H9 (cell line): ENCODE results near the gene FAXC. TPM values are rescaled to one million over a fixed set of nuclear protein-coding genes. Genes with fewer than 3 reads are reported as not detected.

Experiments used
- DNase-seq: peaks from one replicate; pipeline ENCODE4 v3.0.0-alpha.2; 2017
- H2AFZ ChIP-seq: one replicate; pipeline ENCODE4 v1.6.1; 2013; ENCODE audit warnings: mild to moderate bottlenecking, low read length, control low read depth, moderate library complexity
- H2AK5ac ChIP-seq: 2 replicates; pipeline ENCODE4 v1.6.1; 2013; ENCODE audit warnings: low read length, control low read depth, mixed read lengths; ENCODE audit not compliant: insufficient read length
- H2BK120ac ChIP-seq: one replicate; pipeline ENCODE4 v1.6.1; 2013; ENCODE audit warnings: low read depth, mild to moderate bottlenecking, low read length, control low read depth, inconsistent platforms; ENCODE audit not compliant: poor library complexity, severe bottlenecking
- H2BK12ac ChIP-seq: 2 replicates; pipeline ENCODE4 v1.6.1; 2013; ENCODE audit warnings: low read length, control low read depth, mixed read lengths, low read depth; ENCODE audit not compliant: insufficient read length
- H2BK15ac ChIP-seq: 2 replicates; pipeline ENCODE4 v1.6.1; 2013; ENCODE audit warnings: low read depth, low read length, control low read depth
- H2BK20ac ChIP-seq: one replicate; pipeline ENCODE4 v1.6.1; 2013; ENCODE audit warnings: low read depth, mild to moderate bottlenecking, low read length, control low read depth, inconsistent platforms; ENCODE audit not compliant: poor library complexity, severe bottlenecking
- H2BK5ac ChIP-seq: 2 replicates; pipeline ENCODE4 v1.6.1; 2013; ENCODE audit warnings: low read length, control low read depth, mixed read lengths; ENCODE audit not compliant: insufficient read length
- H3K14ac ChIP-seq: 2 replicates; pipeline ENCODE4 v1.6.1; 2013; ENCODE audit warnings: low read length, control low read depth; ENCODE audit not compliant: insufficient read depth
- H3K18ac ChIP-seq: 2 replicates; pipeline ENCODE4 v1.6.1; 2013; ENCODE audit warnings: low read depth, mild to moderate bottlenecking, mixed read lengths, low read length, control low read depth; ENCODE audit not compliant: insufficient read length
- H3K23ac ChIP-seq: 2 replicates; pipeline ENCODE4 v1.6.1; 2013; ENCODE audit warnings: low read length, control low read depth, mixed read lengths, low read depth; ENCODE audit not compliant: insufficient read length
- H3K23me2 ChIP-seq: 2 replicates; pipeline ENCODE4 v1.6.1; 2013; ENCODE audit warnings: low read depth, mild to moderate bottlenecking, mixed read lengths, low read length, control low read depth; ENCODE audit not compliant: insufficient read length, poor library complexity, severe bottlenecking
- H3K27ac ChIP-seq: 2 replicates; pipeline ENCODE4 v1.5.1; 2013; ENCODE audit warnings: low read length, control low read depth, mixed read lengths, low read depth; ENCODE audit not compliant: insufficient read length
- H3K27me3 ChIP-seq: 2 replicates; pipeline ENCODE4 v1.6.1; 2013; ENCODE audit warnings: low read length, control low read depth, inconsistent platforms; ENCODE audit not compliant: insufficient read depth
- H3K4ac ChIP-seq: 2 replicates; pipeline ENCODE4 v1.6.1; 2013; ENCODE audit warnings: low read depth, mild to moderate bottlenecking, control low read depth, inconsistent platforms, low read length, moderate library complexity
- H3K4me1 ChIP-seq: 2 replicates; pipeline ENCODE4 v1.6.1; 2013; ENCODE audit warnings: low read length, control low read depth, inconsistent platforms; ENCODE audit not compliant: insufficient read depth
- H3K4me2 ChIP-seq: 2 replicates; pipeline ENCODE4 v1.6.1; 2013; ENCODE audit warnings: low read length, control low read depth, mixed read lengths; ENCODE audit not compliant: insufficient read length, insufficient read depth
- H3K56ac ChIP-seq: 2 replicates; pipeline ENCODE4 v1.6.1; 2013; ENCODE audit warnings: low read depth, mild to moderate bottlenecking, mixed read lengths, low read length, control low read depth; ENCODE audit not compliant: insufficient read length
- H3K79me1 ChIP-seq: 2 replicates; pipeline ENCODE4 v1.6.1; 2013; ENCODE audit warnings: low read depth, mild to moderate bottlenecking, moderate library complexity, low read length, control low read depth, inconsistent platforms; ENCODE audit not compliant: insufficient read depth, poor library complexity, severe bottlenecking
- H3K79me2 ChIP-seq: 2 replicates; pipeline ENCODE4 v1.6.1; 2013; ENCODE audit warnings: low read length, control low read depth, inconsistent platforms; ENCODE audit not compliant: insufficient read depth
- H3K9ac ChIP-seq: 2 replicates; pipeline ENCODE4 v1.6.1; 2013; ENCODE audit warnings: low read length, control low read depth, mixed read lengths; ENCODE audit not compliant: insufficient read length; ENCODE audit errors: extremely low read depth
- H3K9me3 ChIP-seq: one replicate; pipeline ENCODE4 v1.6.1; 2013; ENCODE audit warnings: low read depth, low read length, inconsistent platforms; ENCODE audit not compliant: control insufficient read depth
- H3T11ph ChIP-seq: one replicate; pipeline ENCODE4 v1.6.1; 2013; ENCODE audit warnings: mild to moderate bottlenecking, low read length, control low read depth, inconsistent platforms
- H4K20me1 ChIP-seq: one replicate; pipeline ENCODE4 v1.6.1; 2013; ENCODE audit not compliant: control insufficient read depth, insufficient read length, insufficient read depth
- H4K5ac ChIP-seq: 2 replicates; pipeline ENCODE4 v1.6.1; 2013; ENCODE audit warnings: low read depth, mild to moderate bottlenecking, mixed read lengths, low read length, control low read depth; ENCODE audit not compliant: insufficient read length
- H4K8ac ChIP-seq: replicated peaks from 2 replicates; pipeline ENCODE4 v1.6.1; 2013; ENCODE audit warnings: low read length, control low read depth, mixed read lengths, low read depth; ENCODE audit not compliant: insufficient read length
- H4K91ac ChIP-seq: 2 replicates; pipeline ENCODE4 v1.6.1; 2013; ENCODE audit warnings: low read depth, mild to moderate bottlenecking, moderate library complexity, mixed read lengths, low read length, control low read depth; ENCODE audit not compliant: insufficient read length
- H3K27ac Mint-ChIP-seq, 3 experiments: 2 replicates in 2 of 3; 3 replicates in 1 of 3; pipeline ENCODE4 v1.8.0; 2020 to 2021; ENCODE audit warnings: mixed read lengths in 3 of 3, mild to moderate bottlenecking in 1 of 3, moderate library complexity in 1 of 3
- H3K27me3 Mint-ChIP-seq: 2 replicates; pipeline ENCODE4 v1.8.0; 2021; ENCODE audit warnings: low read depth, mild to moderate bottlenecking, moderate library complexity, mixed read lengths
- H3K36me3 Mint-ChIP-seq, 3 experiments: 2 replicates in 2 of 3; 3 replicates in 1 of 3; pipeline ENCODE4 v1.8.0; 2020 to 2021; ENCODE audit warnings: low read depth in 3 of 3, mixed read lengths in 3 of 3; ENCODE audit not compliant: insufficient read depth in 1 of 3
- H3K4me1 Mint-ChIP-seq, 2 experiments: 2 replicates each; pipeline ENCODE4 v1.8.0; 2020; ENCODE audit warnings: mixed read lengths in 2 of 2
- H3K4me3 Mint-ChIP-seq, 2 experiments: 2 replicates in 1 of 2; 3 replicates in 1 of 2; pipeline ENCODE4 v1.8.0; 2020 to 2021; ENCODE audit warnings: mild to moderate bottlenecking in 2 of 2, mixed read lengths in 2 of 2, moderate library complexity in 1 of 2
- H3K9me3 Mint-ChIP-seq, 2 experiments: 2 replicates in 1 of 2; 3 replicates in 1 of 2; pipeline ENCODE4 v1.8.0; 2020; ENCODE audit warnings: mild to moderate bottlenecking in 2 of 2, mixed read lengths in 2 of 2, moderate library complexity in 1 of 2
- WGBS: extraction: QIAGEN DNeasy Blood & Tissue Kit; methylation state at CpG from one replicate; pipeline ENCODE4 v1.1.7; 2013; ENCODE audit warnings: missing lambda C conversion rate, low lambda C conversion rate, mixed read lengths; ENCODE audit not compliant: insufficient read length; ENCODE audit errors: extremely low coverage; 5-methylcytosine and 5-hydroxymethylcytosine counted together
- total RNA-seq: library from RNA; stranded (reverse); gene quantifications from 2 replicates; pipeline ENCODE4 v1.2.1, GENCODE V29; 2021
- TF ChIP-seq, protein P1 (sequence below): fragments of 200-600 bp; sonication (generic); conservative IDR thresholded peaks from 3 replicates; pipeline ENCODE4 v1.8.0; 2021; ENCODE audit warnings: antibody characterized with exemption, mild to moderate bottlenecking

Gene FAXC
- total RNA-seq, 1 experiment from 2014 or later = 17.2 TPM

DNA sequence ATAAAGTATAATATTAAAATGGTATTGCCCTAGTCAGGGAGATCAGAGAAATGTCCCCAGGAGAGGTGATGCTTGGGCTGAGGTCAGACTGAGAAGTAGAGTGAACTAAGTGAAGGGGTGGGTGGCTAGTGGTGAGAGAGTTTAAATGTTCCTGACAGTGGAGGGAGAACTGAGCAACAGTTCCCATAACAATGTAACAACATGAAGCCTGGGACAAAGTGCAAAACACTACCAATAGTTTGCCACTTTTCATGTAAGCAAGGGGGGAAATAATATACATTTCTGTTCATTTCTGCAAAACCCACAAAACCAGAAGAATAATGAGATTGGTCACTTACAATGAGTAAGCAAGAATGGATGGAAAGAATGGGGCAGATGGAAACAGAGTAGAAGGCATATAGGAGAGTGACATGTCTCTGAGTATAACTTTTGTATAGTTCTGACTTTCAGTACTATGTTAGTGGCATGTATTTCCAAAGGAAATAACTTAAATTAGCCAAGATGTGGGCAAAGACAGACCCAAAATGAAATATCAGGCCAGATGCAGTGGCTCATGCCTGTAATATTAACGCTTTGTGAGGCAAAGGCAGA lies 13.3 kb upstream of the FAXC start:
- Histone ChIP-seq H2BK20ac (no peak overlapping the region), H3K23me2 (no peaks in the 10 kb centered on the region), H2AFZ (no peak overlapping the region), H3K79me1 (no peaks in the 10 kb centered on the region), H4K20me1 (no peaks in the 10 kb centered on the region), H4K91ac (no peak overlapping the region), H3K14ac (no peak overlapping the region), H3K79me2 (no peaks in the 10 kb centered on the region), H4K5ac (no peak overlapping the region), H3K4me1 (no peaks in the 10 kb centered on the region), H3K18ac (no peak overlapping the region), H3K4ac (no peak overlapping the region), H3K9ac (no peak overlapping the region), H2BK12ac (no peak overlapping the region), H3K56ac (no peak overlapping the region), H2BK15ac (no peak overlapping the region), H2AK5ac (no peak overlapping the region), H3K27me3 (no peaks in the 10 kb centered on the region), H3K9me3 (no peaks in the 10 kb centered on the region), H3K23ac (no peak overlapping the region), H2BK5ac (no peak overlapping the region), H2BK120ac (no peak overlapping the region), H4K8ac (no peak overlapping the region), H3K4me2 (no peak overlapping the region), H3T11ph (no peak overlapping the region), H3K27ac (no peak overlapping the region)
- Mint-ChIP-seq H3K4me1 (peaks cover 4% of the 10 kb centered on the region in 2 experiments; a peak in 3 of 4 replicates), H3K27ac (no peak overlapping the region), H3K36me3 (no peaks in the 10 kb centered on the region), H3K9me3 (no peaks in the 10 kb centered on the region), H3K27me3 (no peaks in the 10 kb centered on the region; the same call in 1 of the 2 replicates), H3K4me3 (no peak overlapping the region)
- WGBS = no CpG with 5 or more reads among the region's 1 CpG
- TF ChIP-seq, protein P1, sequence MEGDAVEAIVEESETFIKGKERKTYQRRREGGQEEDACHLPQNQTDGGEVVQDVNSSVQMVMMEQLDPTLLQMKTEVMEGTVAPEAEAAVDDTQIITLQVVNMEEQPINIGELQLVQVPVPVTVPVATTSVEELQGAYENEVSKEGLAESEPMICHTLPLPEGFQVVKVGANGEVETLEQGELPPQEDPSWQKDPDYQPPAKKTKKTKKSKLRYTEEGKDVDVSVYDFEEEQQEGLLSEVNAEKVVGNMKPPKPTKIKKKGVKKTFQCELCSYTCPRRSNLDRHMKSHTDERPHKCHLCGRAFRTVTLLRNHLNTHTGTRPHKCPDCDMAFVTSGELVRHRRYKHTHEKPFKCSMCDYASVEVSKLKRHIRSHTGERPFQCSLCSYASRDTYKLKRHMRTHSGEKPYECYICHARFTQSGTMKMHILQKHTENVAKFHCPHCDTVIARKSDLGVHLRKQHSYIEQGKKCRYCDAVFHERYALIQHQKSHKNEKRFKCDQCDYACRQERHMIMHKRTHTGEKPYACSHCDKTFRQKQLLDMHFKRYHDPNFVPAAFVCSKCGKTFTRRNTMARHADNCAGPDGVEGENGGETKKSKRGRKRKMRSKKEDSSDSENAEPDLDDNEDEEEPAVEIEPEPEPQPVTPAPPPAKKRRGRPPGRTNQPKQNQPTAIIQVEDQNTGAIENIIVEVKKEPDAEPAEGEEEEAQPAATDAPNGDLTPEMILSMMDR = no peak
- DNase-seq = no peak
